Left ventricle myocardium inferior (tissue), 1 donor: ENCODE results near the gene PSMG4. TPM values are rescaled to one million over a fixed set of nuclear protein-coding genes. Genes with fewer than 3 reads are reported as not detected.

Source experiments
- DNase-seq: peaks from one replicate; pipeline ENCODE4 v3.0.0-alpha.2; 2020
- H3K27ac ChIP-seq: fragments of 200-600 bp; replicated peaks from 2 replicates; pipeline ENCODE4 v1.8.0; 2021
- H3K27me3 ChIP-seq: fragments of 200-600 bp; 2 replicates; pipeline ENCODE4 v1.8.0; 2021; ENCODE audit warnings: low read depth
- H3K36me3 ChIP-seq: fragments of 200-600 bp; 2 replicates; pipeline ENCODE4 v1.8.0; 2021
- H3K4me1 ChIP-seq: fragments of 200-600 bp; 2 replicates; pipeline ENCODE4 v1.8.0; 2021
- H3K4me3 ChIP-seq: fragments of 200-600 bp; 2 replicates; pipeline ENCODE4 v1.8.0; 2021; ENCODE audit warnings: mild to moderate bottlenecking, moderate library complexity
- H3K9me3 ChIP-seq: fragments of 200-600 bp; replicated peaks from 2 replicates; pipeline ENCODE4 v1.8.0; 2021
- CTCF ChIP-seq: fragments of 200-600 bp; IDR thresholded peaks from 2 replicates; pipeline ENCODE4 v1.8.0; 2021; ENCODE audit warnings: antibody characterized with exemption, mild to moderate bottlenecking, borderline replicate concordance
- intact Hi-C: fragments of 100-400 bp; cut with micrococcal nuclease; formaldehyde crosslinking; loops from one replicate; pipeline ENCODE4 v1.11.0; 2022
- total RNA-seq: library from RNA; stranded (reverse); fragmentation: NEBNext Ultra II Directional; extraction: Animal tissue kit (Norgen Biotek cat#: 25700); gene quantifications from one replicate; pipeline ENCODE4 v1.2.1, GENCODE V29; 2021
- donor health status: DM: no; HTN: yes; CAD: no; lungs with severe emphysema.

Gene PSMG4
- total RNA-seq, 1 donor from 2014 or later, result 11.2 TPM

- intact Hi-C loops, result no loop called here
- Histone ChIP-seq H3K36me3 (no peaks in the 10 kb centered on the region), H3K9me3 (no peaks in the 10 kb centered on the region), H3K4me1 (peaks cover 21% of the 10 kb centered on the region), H3K27ac (no peak overlapping the region), H3K4me3 (no peak overlapping the region), H3K27me3 (peaks cover 25% of the 10 kb centered on the region)
- no peak for DNase-seq
- no peak for TF ChIP-seq CTCF
Measured at GRCh38 chr6:3294396-3294795, 35.6 kb downstream of the PSMG4 start.

DNA sequence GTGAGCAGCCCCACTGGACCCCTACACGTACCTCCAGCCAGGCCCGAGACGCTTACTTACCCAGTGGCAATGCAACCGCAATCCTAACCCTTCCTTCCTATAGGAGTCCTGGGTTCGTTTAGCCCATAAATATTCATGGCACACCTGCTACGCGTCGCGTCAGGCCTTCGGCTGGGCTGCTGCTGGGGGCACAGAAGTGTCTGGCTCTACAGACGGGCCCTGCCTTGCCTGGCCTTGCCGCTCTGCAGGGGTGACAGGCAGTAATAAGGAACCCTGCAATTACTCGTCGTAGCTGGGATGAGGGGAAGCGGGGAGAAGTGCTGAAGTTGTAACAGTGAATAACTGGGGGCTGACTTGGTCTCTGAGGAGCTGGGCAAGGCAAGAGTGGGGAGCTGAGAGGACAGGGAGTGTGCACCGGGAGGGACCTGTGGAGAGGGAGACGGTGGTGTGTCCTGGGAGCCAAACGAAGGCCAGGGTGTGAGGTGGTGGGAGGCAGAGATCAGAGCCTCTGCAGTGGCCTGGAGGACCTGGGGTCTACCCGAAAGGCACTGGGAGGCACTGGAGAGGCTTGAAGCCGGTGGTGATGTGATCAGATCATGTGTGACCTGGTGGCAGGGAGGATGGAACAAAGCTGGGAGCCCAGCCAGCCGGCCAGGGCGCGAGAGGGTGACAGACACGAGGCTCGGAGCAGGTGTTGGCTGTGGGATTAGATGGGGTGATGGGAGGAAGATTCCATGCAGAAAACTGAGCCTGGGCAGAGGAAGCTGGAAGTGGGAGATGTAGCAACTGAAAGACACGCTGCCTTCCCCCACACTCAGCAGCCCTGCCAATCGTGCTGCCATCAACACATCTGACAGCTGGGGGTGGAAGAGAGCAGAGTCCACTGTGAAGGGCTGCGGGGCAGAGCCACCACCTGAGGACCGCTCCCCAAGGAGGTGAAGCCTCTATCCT, 36.4 kb downstream of the PSMG4 start:
- intact Hi-C loops, result no loop called here
- Histone ChIP-seq H3K36me3 (no peaks in the 10 kb centered on the region), H3K9me3 (no peaks in the 10 kb centered on the region), H3K27ac (no peak overlapping the region), H3K27me3 (peaks cover 28% of the 10 kb centered on the region), H3K4me1 (peaks cover 21% of the 10 kb centered on the region), H3K4me3 (no peak overlapping the region)
- DNase-seq, result no peak
- no peak for TF ChIP-seq CTCF

DNA sequence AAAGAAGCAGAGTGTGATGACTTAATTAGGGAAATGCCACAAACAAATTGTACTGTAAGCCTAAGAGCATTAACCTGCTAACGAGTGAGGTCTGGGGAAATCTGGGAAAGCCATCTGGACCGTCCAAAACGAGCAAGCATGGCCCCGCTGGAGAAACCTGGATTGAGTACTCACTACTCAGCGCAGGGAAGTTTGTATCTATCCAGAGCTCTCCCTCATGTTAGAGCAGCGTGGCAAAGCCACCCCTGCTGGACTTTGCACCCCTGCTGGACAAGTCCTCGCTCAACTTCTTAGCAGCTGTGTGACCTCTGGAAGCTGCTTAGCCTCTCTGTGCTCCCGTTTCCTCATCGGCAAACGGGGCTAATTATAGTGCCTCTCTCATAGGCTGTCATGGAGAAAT, 37.3 kb downstream of the PSMG4 start:
- Histone ChIP-seq H3K4me3 (no peak overlapping the region), H3K27ac (no peak overlapping the region)

GRCh38 chr6:3296537-3296936, 37.8 kb downstream of the PSMG4 start:
- Histone ChIP-seq H3K4me1 (peaks cover 21% of the 10 kb centered on the region), H3K27me3 (peaks cover 30% of the 10 kb centered on the region), H3K4me3 (no peak overlapping the region), H3K9me3 (no peaks in the 10 kb centered on the region), H3K27ac (no peak overlapping the region), H3K36me3 (no peaks in the 10 kb centered on the region)
- intact Hi-C loops, result no loop called here
- no peak for TF ChIP-seq CTCF
- no peak for DNase-seq

More for the DNA sequence above, 37.3 kb downstream of the PSMG4 start:
- Histone ChIP-seq H3K4me1 (peaks cover 21% of the 10 kb centered on the region), H3K9me3 (no peaks in the 10 kb centered on the region), H3K36me3 (no peaks in the 10 kb centered on the region), H3K27me3 (peaks cover 28% of the 10 kb centered on the region)
- TF ChIP-seq CTCF, result no peak
- intact Hi-C loops, result no loop called here
- DNase-seq, result no peak

GRCh38 chr6:3297006-3297405, 38.3 kb downstream of the PSMG4 start:
- Histone ChIP-seq H3K4me1 (peaks cover 17% of the 10 kb centered on the region), H3K27ac (no peak overlapping the region), H3K36me3 (no peaks in the 10 kb centered on the region), H3K4me3 (no peak overlapping the region), H3K9me3 (peaks cover under 1% of the 10 kb centered on the region), H3K27me3 (peaks cover 31% of the 10 kb centered on the region)
- DNase-seq, result no peak
- intact Hi-C loops, result no loop called here
- no peak for TF ChIP-seq CTCF
